ENCODE measurements around the gene SGCE. TPM values are rescaled to one million over a fixed set of nuclear protein-coding genes. Genes with fewer than 3 reads are reported as not detected.

The SGCE gene
- total and polyA plus RNA-seq, 2 experiments from 2014 or later = 46.1 to 54.8 TPM

DNA sequence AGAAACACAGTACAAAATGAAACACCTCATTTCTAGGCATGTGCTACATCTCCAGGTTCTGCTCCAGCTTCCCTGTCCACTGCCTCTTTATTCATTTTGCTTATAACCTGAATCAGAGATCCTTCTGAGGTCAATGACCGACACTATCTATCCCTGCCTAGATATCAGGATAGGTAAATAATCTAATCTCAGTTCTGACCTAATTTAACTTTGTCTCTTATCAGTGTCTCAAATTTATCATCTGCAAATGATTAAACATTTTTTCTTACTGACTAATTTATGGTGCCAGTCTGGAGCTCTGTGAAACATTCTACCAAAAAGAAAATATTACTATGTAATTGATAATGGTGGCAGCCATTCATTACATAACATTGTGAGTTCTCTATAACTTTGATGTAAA, 61.1 kb downstream of the SGCE start (continued):
- TF ChIP-seq JUNB (IDR thresholded peaks at IDR 0.05; ENCODE audit: unreplicated experiment) (no peak), REST (IDR thresholded peaks at IDR 0.05; ENCODE audit: unreplicated experiment) (no peak), ZNF114 (CRISPR knock-in tag; IDR thresholded peaks at IDR 0.05) (no peak)
- TF ChIP-seq, protein P1, sequence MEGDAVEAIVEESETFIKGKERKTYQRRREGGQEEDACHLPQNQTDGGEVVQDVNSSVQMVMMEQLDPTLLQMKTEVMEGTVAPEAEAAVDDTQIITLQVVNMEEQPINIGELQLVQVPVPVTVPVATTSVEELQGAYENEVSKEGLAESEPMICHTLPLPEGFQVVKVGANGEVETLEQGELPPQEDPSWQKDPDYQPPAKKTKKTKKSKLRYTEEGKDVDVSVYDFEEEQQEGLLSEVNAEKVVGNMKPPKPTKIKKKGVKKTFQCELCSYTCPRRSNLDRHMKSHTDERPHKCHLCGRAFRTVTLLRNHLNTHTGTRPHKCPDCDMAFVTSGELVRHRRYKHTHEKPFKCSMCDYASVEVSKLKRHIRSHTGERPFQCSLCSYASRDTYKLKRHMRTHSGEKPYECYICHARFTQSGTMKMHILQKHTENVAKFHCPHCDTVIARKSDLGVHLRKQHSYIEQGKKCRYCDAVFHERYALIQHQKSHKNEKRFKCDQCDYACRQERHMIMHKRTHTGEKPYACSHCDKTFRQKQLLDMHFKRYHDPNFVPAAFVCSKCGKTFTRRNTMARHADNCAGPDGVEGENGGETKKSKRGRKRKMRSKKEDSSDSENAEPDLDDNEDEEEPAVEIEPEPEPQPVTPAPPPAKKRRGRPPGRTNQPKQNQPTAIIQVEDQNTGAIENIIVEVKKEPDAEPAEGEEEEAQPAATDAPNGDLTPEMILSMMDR (conservative IDR thresholded peaks at IDR 0.05; ENCODE audit: low read depth in 2 of 2) = no peak

GRCh38 chr7:94591176-94591575, 64.8 kb downstream of the SGCE start:
- H3K4me1 Mint-ChIP-seq = peaks cover 9% of the 10 kb centered on the region; the same call in 1 of the 3 replicates
- Histone ChIP-seq H3K36me3 (ENCODE audit: insufficient read depth) (no peaks in the 10 kb centered on the region), H3K27me3 (ENCODE audit: insufficient read depth) (no peaks in the 10 kb centered on the region), H4K20me1 (replicated peaks; ENCODE audit: insufficient read depth) (no peaks in the 10 kb centered on the region), H3K79me2 (replicated peaks; ENCODE audit: insufficient read depth) (no peaks in the 10 kb centered on the region), H3F3A (replicated peaks; ENCODE audit: low read depth) (no peaks in the 10 kb centered on the region), H3K9me2 (ENCODE audit: insufficient read depth) (0 out of 2 replicates have a peak, but pooled peaks cover 5% of the 10 kb centered on the region), H3K4me1 (ENCODE audit: insufficient read depth) (no peaks in the 10 kb centered on the region), H3K4me2 (no peak overlapping the region), H3K4me3 (no peak overlapping the region), H3K27ac (ENCODE audit: low read depth) (no peak overlapping the region), H2AFZ (no peak overlapping the region)
- H3K36me3 Mint-ChIP-seq (ENCODE audit: low read depth) = peaks cover 20% of the 10 kb centered on the region; the same call in 2 of the 3 replicates
- TF ChIP-seq STAT1 (IDR thresholded peaks at IDR 0.05; ENCODE audit: unreplicated experiment) = no peak
- no peak for TF ChIP-seq REST (IDR thresholded peaks at IDR 0.05; ENCODE audit: unreplicated experiment)
- TF ChIP-seq ZNF331 (CRISPR knock-in tag; IDR thresholded peaks at IDR 0.05; ENCODE audit: low read depth) = no peak
- no peak for TF ChIP-seq NANOG (IDR thresholded peaks at IDR 0.05; ENCODE audit: borderline replicate concordance)
- TF ChIP-seq, protein P2, sequence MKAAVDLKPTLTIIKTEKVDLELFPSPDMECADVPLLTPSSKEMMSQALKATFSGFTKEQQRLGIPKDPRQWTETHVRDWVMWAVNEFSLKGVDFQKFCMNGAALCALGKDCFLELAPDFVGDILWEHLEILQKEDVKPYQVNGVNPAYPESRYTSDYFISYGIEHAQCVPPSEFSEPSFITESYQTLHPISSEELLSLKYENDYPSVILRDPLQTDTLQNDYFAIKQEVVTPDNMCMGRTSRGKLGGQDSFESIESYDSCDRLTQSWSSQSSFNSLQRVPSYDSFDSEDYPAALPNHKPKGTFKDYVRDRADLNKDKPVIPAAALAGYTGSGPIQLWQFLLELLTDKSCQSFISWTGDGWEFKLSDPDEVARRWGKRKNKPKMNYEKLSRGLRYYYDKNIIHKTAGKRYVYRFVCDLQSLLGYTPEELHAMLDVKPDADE (IDR thresholded peaks at IDR 0.05) = no peak
- TF ChIP-seq, protein P1 (conservative IDR thresholded peaks at IDR 0.05; ENCODE audit: low read depth in 2 of 2) = no peak
- no peak for TF ChIP-seq CREB1 (CRISPR knock-in tag; IDR thresholded peaks at IDR 0.05; ENCODE audit: low read depth)
- peaks cover 5% of the 10 kb centered on the region; the same call in 1 of the 3 replicates for H3K9me3 Mint-ChIP-seq
- ATAC-seq (no peak), DNase-seq (ENCODE audit: low spot score) (no peak)
- no peak overlapping the region for H3K4me3 Mint-ChIP-seq
- no peaks in the 10 kb centered on the region for H3K27me3 Mint-ChIP-seq (ENCODE audit: insufficient read depth, low read depth, poor library complexity)
- no peak overlapping the region for H3K27ac Mint-ChIP-seq

All from GM23338 (cell line).